ENCODE results near the gene TBC1D19.

TBC1D19 gene

DNA sequence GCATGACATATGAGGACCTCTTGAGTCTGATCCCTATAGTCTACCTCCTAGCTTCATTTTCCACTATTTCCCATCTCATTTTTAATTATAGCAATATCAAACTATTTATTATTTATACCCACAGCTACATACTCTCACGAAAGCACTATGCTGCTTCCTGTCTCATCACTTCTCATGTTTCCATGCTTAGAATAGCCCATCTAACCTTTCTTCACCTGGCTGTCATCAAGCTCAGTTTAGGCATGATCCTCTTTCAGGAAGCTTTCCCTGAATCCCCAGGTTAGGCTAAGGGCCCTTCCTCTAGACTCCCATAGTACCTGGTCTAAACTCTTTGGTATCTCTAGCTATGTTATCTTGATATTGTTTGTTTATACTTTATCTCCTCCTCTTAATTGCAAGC lies 137.8 kb downstream of the TBC1D19 start:
- Histone ChIP-seq H3K79me2 (no peaks in the 10 kb centered on the region), H3K9me3 (ENCODE audit: control insufficient read depth, low read length) (no peaks in the 10 kb centered on the region), H3K27ac (no peak overlapping the region), H3K9ac (no peak overlapping the region), H3K36me3 (ENCODE audit: control insufficient read depth, insufficient read depth, low read length) (no peaks in the 10 kb centered on the region), H3K27me3 (ENCODE audit: control insufficient read depth, insufficient read depth, low read length) (no peaks in the 10 kb centered on the region), H3K4me2 (ENCODE audit: low read length) (no peak overlapping the region), H2AFZ (no peak overlapping the region), H3K4me1 (no peaks in the 10 kb centered on the region), H3K4me3 (ENCODE audit: low read depth, low read length) (no peak overlapping the region)
- TF ChIP-seq, protein P1, sequence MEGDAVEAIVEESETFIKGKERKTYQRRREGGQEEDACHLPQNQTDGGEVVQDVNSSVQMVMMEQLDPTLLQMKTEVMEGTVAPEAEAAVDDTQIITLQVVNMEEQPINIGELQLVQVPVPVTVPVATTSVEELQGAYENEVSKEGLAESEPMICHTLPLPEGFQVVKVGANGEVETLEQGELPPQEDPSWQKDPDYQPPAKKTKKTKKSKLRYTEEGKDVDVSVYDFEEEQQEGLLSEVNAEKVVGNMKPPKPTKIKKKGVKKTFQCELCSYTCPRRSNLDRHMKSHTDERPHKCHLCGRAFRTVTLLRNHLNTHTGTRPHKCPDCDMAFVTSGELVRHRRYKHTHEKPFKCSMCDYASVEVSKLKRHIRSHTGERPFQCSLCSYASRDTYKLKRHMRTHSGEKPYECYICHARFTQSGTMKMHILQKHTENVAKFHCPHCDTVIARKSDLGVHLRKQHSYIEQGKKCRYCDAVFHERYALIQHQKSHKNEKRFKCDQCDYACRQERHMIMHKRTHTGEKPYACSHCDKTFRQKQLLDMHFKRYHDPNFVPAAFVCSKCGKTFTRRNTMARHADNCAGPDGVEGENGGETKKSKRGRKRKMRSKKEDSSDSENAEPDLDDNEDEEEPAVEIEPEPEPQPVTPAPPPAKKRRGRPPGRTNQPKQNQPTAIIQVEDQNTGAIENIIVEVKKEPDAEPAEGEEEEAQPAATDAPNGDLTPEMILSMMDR (IDR thresholded peaks at IDR 0.05): no peak

DNA sequence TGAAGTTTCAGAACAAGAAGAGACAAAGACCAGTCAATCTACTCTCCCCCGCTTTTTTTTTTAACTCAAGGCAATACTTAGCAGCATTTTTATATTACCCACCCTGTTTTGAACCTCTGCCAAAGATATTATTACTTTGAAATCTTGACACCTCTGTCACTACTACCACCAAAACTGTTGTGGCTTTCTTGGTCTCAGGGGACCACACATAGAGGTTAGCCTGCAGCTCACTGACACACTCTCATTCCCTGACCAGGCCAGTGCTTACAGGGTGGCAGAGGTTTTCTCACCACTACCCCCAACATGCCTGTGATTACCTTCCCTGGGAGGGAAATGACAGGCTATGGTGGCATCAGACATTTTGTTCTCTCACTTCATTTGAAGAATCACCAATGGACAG lies 139.3 kb downstream of the TBC1D19 start:
- H3K27me3 ChIP-seq (ENCODE audit: control insufficient read depth, insufficient read depth, low read length): no peaks in the 10 kb centered on the region
- no peaks in the 10 kb centered on the region for H3K9me3 ChIP-seq (ENCODE audit: control insufficient read depth, low read length)
- no peak overlapping the region for H2AFZ ChIP-seq
- no peak overlapping the region for H3K9ac ChIP-seq
- no peak overlapping the region for H3K4me2 ChIP-seq (ENCODE audit: low read length)
- H3K36me3 ChIP-seq (ENCODE audit: control insufficient read depth, insufficient read depth, low read length): no peaks in the 10 kb centered on the region
- H3K4me3 ChIP-seq (ENCODE audit: low read depth, low read length): no peak overlapping the region
- H3K79me2 ChIP-seq: no peaks in the 10 kb centered on the region
- no peak overlapping the region for H3K27ac ChIP-seq
- H3K4me1 ChIP-seq: no peaks in the 10 kb centered on the region
- TF ChIP-seq, protein P1 (IDR thresholded peaks at IDR 0.05): no peak

DNA sequence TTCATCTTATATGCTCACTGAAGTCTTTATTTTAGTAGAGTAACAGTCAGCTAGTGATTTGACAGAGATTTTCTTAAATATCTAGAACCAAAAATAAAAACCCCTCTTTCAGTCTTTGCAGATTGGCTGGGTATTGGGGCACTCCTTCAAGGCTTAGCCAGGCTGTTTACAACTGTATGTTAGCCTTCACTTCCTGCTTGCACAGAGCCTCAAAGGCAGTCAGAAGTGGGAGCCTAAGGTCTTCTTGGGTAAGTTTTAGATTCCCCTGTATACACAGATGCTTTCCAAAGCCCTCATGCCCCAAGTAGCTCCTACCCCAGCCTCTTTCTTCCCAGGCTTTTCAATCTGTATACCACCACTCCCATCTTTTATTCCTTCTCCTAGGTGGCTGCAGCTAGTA lies 140.7 kb downstream of the TBC1D19 start:
- H3K4me3 ChIP-seq (ENCODE audit: low read depth, low read length): no peak overlapping the region
- no peaks in the 10 kb centered on the region for H3K4me1 ChIP-seq
- H3K36me3 ChIP-seq (ENCODE audit: control insufficient read depth, insufficient read depth, low read length): no peaks in the 10 kb centered on the region
- TF ChIP-seq, protein P1 (IDR thresholded peaks at IDR 0.05): no peak
- no peaks in the 10 kb centered on the region for H3K27me3 ChIP-seq (ENCODE audit: control insufficient read depth, insufficient read depth, low read length)
- H3K79me2 ChIP-seq: no peaks in the 10 kb centered on the region
- no peaks in the 10 kb centered on the region for H3K9me3 ChIP-seq (ENCODE audit: control insufficient read depth, low read length)
- no peak overlapping the region for H3K9ac ChIP-seq
- no peak overlapping the region for H3K27ac ChIP-seq
- no peak overlapping the region for H3K4me2 ChIP-seq (ENCODE audit: low read length)
- H2AFZ ChIP-seq: no peak overlapping the region

DNA sequence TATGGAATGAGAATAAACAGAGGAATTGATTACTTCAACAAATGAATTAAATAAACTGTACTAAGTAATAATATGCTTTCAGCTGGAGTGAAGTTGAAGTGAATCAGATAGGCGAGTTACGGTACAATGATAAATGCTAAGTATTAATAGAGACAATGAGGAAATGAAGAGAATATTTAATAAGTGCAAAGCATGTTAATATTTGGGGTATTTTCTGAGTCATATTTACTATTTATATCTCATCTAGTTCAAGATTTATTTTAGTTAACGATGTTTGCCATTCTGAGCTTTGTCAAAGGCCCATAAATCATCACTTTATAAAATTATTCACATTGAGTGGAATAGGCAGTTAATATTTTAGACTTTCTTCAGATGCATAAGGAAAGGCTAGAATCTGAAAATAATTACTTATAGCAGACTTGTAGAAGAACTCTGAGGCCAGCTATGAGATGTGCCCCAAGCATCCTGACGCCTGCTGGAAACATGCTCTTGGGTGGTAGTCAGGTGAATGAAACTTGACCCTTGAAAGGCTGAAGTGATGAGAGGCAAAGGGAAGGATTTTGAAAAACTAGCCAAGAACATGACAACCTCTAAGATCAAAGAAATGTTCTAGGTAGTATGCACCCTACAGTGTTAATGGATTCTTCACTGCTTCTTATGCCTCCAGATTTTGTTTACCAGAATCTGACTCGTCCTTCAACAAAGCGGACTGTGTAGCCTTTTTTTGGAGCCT lies 142.9 kb downstream of the TBC1D19 start:
- TF ChIP-seq, protein P1 (IDR thresholded peaks at IDR 0.05): no peak
- no peak overlapping the region for H3K4me2 ChIP-seq (ENCODE audit: low read length)
- no peaks in the 10 kb centered on the region for H3K36me3 ChIP-seq (ENCODE audit: control insufficient read depth, insufficient read depth, low read length)
- H3K4me1 ChIP-seq: no peaks in the 10 kb centered on the region
- H3K27ac ChIP-seq: no peak overlapping the region
- H3K9me3 ChIP-seq (ENCODE audit: control insufficient read depth, low read length): no peaks in the 10 kb centered on the region
- no peak overlapping the region for H2AFZ ChIP-seq
- H3K79me2 ChIP-seq: no peaks in the 10 kb centered on the region
- H3K27me3 ChIP-seq (ENCODE audit: control insufficient read depth, insufficient read depth, low read length): no peaks in the 10 kb centered on the region
- H3K4me3 ChIP-seq (ENCODE audit: low read depth, low read length): no peak overlapping the region
- no peak overlapping the region for H3K9ac ChIP-seq

DNA sequence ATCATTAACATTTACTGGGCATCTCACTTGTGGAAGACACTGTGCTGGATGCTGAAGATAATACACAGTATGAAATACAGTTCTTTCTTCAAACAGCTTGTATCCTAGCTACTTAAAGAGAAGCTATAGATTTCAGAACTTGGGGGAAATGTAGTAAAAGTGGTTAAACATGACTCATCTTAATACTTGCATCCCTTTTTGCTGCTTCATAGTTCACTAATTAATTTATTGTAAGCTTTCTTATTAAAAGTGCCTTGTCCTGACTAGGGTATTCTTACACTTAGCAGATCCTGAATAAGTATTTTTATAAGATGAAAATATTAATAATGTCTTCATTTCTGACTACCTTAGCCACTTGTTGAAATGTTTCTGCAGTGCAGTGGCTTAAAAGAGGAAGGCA lies 144.0 kb downstream of the TBC1D19 start:
- H3K79me2 ChIP-seq: no peaks in the 10 kb centered on the region
- no peak overlapping the region for H2AFZ ChIP-seq
- no peaks in the 10 kb centered on the region for H3K9me3 ChIP-seq (ENCODE audit: control insufficient read depth, low read length)
- no peak overlapping the region for H3K4me3 ChIP-seq (ENCODE audit: low read depth, low read length)
- no peaks in the 10 kb centered on the region for H3K36me3 ChIP-seq (ENCODE audit: control insufficient read depth, insufficient read depth, low read length)
- H3K9ac ChIP-seq: no peak overlapping the region
- H3K27me3 ChIP-seq (ENCODE audit: control insufficient read depth, insufficient read depth, low read length): no peaks in the 10 kb centered on the region
- no peak overlapping the region for H3K4me2 ChIP-seq (ENCODE audit: low read length)
- H3K4me1 ChIP-seq: no peaks in the 10 kb centered on the region
- TF ChIP-seq, protein P1 (IDR thresholded peaks at IDR 0.05): no peak
- no peak overlapping the region for H3K27ac ChIP-seq
